Testis (tissue), 2 donors: ENCODE data around the gene SLF2.

ENCODE experiments used
- CTCF ChIP-seq, 3 experiments: fragments of 450-650 bp in 2 of 3; fragments of 200-600 bp in 1 of 3; sonication (generic) in 1 of 3; IDR thresholded peaks; one replicate each; pipeline ENCODE4 v1.5.1; 2016 to 2019; ENCODE audit warnings: antibody characterized with exemption in 3 of 3, mild to moderate bottlenecking in 2 of 3, moderate library complexity in 1 of 3
- POLR2A ChIP-seq: fragments of 450-650 bp; IDR thresholded peaks from one replicate; pipeline ENCODE4 v1.6.1; 2017; ENCODE audit warnings: antibody characterized with exemption, mild to moderate bottlenecking, moderate library complexity

- no peak for TF ChIP-seq CTCF (IDR thresholded peaks at IDR 0.05)
- no peak for TF ChIP-seq POLR2A
Observed at GRCh38 chr10:100863433-100863832, 49.3 kb upstream of the SLF2 start.
